GM19324 (cell line): ENCODE results near the gene PCLO.
"Not testable (repeated sequence)": the region's sequence is repeated elsewhere in the genome, so short reads cannot be mapped to it uniquely, and the experiment has no call there.

ENCODE experiments used
- ATAC-seq: cut with Tn5 transposase; IDR thresholded peaks from one replicate; pipeline ENCODE4 v1.9.1; 2021; ENCODE audit warnings: mild to moderate bottlenecking, moderate library complexity; ENCODE audit not compliant: unreplicated experiment, low FRiP score

Gene PCLO

DNA sequence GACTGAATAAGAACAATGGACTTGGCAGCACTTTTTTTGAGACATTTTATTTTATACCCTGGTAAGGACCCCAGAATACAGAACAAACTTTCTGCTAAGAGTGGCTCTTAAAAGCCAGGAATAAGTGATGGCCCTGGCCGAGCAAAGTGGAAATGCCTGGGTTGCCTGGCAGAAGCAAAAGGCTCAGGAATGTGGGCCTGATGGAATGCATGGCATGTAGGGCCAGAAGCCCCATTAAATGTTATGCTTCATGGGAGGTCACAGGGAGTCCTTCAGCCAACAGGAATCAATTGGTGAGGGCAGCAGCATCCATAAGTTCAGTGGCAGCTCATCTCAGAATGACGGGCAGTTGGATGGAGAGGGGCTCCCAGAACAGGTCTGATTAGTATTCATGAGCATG lies 417.6 kb downstream of the PCLO start:
- no peak for ATAC-seq

DNA sequence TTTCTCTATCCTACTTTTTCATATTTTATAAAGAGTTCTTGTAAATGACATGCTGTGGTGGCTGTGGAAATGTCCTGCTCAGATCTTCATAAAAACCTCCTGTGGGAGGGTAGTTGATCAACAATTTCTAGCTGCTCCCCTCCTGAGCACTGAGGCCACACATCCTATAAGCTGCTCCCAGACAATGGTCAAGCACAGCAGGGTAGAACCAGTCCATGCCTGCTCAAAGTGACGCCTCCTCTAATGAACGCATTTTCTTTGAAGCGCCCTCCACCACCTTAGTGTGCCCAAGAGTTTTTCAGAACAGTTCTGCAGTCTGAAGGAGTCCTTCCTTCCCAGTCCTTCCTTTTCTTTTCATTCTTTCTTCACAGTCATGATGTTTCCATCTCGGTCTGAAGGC lies 420.5 kb downstream of the PCLO start:
- no peak for ATAC-seq

DNA sequence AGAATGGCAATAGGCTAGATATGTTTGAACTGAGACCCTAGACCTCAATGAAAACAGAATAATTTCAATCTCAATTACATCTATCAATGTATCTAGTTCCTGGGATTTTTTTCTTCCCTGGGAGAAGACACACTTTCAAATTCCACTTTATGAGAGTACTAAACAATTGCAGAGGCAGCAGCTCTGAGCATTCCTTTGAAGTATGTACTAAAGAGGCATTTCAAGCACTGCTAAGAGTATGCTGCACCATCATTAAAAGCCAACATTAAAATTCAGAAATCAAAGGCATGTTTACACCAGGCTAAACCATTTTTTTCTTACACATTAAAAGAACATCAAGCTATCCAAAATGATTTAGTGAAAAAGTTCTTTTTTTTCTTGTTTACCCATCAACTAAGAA lies 421.2 kb downstream of the PCLO start:
- no peak for ATAC-seq

DNA sequence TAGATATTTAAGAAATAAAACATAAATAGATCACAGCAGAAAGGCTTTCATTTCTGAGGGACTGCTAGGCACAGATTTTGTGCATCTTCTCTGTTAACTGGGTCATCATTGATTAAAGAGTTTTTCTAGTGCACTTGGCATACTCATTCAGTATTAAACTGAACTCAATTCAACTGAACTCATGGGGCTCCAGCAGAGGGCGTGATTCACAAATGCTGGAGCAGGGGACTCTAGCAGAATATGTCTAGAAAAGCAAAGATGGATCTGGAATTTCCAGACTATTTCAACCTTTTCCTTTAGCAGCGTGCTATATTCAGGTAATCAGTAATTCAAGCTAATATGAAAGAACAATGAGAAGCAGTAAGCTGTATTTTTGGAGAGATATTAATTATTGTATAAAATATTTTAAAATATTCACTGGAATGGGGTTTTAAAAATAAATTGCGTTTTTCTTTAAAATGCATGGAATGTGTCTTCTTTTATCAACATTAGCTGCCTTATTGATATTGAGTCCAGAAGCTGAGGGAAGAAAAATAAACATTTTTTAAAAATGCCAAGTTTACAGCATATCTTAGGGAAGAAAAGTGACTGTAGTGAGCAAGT lies 422.3 kb downstream of the PCLO start:
- no peak for ATAC-seq

DNA sequence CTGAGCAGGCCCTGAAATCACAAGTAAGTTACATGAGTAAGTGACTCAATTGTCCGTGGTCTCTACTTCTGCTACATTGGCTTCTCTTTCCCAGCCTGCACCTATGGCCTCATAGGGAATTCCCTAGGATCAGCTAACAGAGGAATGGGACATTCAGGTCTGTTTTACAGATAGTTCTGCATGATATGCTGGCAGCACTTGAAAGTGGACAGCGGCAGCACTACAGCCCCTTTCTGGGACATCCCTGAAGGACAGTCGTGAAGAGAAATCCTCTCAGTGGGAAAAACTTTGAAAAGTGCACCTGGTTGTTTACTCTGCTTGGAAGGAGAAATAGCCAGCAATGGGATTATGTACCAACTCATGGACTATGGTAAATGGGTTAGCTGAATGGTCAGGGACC lies 426.1 kb downstream of the PCLO start:
- no peak for ATAC-seq

DNA sequence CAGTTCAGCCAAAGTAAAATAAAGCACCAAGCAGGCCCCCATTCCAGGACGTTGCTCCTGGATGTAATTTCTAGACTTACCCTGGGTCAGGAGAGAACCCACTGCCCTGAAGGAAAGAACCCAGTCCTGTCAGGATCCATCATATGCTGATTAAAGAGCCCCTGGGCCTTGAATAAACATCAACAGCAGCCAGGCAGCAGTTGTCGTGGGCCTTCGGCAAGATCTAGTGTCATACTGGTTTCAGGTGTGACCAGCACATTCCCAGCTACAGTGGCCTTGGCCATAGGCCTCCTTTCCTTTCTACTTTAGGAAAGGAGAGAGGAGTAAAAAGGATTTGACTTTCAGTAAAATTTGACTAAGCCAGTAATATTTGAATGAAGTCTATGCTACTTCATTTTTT lies 430.0 kb downstream of the PCLO start:
- ATAC-seq, result no peak

DNA sequence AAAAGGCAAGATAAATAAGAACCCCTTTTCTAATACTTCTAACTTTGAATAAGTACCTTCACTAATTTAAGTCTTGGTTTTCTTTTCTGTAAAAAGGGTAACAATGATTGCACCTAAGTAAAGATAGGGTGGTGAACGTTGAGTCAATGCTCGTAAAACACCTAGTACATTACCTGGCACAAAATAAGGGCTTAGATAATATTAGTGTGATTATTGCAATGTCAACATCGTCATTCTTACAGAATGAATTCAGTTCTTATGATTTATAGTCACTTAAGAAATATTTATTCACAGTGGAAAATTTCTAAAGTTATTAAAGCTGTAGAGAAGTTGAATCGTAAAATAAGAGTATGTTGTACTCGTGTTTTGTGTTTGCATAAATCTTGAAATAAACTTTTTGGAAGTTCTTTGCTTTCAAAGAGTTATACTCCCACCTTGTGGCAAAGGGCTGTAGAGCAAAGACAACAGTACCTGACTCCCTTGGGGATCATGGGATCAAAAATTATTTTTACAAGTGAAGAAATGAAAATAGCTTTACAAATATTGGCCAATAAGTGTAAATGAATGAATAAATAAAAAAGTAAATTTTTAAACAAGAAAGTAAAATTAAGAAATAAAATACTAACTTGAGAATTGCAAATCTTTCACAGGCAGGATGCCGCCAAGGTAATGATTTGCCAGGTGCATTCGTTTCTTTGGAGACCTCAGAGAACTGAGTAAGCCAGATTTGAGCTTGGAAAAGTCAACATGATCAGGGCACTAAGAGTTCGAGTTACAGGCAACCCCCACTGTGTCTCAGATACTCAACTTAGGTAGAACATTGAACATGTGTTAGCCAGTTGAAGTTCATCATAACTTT lies 433.3 kb downstream of the PCLO start:
- no peak for ATAC-seq

DNA sequence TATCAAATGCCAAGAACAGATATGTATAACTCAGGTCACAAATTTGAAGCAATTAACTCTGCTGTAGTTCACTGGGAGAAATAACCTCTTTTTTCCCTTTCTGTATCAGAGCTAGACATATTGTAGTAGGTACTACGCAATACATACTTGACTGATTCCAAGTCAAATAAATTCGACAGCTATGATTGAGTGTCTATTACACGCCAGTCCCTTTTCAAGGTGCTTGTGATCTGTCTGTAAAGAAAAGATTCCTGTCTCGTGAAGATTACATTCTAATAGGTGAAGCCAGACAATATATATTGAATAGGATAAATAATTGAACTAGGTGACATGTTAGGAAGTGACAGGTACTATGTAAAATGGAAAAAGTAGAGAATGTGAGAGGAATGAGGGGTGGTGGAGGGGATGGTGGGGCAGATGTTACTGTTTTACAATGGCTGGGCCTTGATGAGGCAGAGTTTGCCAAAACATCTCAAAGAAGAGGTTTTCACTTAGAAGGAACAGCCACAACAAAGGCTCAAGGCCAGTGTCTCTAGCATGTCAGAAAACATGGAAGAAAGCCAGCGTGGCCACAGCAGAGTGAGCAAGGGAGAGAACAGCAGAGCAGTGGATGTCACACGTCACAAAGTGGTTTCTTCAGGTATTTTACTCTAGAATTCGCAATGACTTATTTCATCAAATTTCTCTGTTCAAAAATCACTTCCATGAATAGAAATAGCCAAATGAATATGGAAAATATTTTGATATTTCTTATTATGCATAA lies 436.5 kb downstream of the PCLO start:
- ATAC-seq, result no peak

DNA sequence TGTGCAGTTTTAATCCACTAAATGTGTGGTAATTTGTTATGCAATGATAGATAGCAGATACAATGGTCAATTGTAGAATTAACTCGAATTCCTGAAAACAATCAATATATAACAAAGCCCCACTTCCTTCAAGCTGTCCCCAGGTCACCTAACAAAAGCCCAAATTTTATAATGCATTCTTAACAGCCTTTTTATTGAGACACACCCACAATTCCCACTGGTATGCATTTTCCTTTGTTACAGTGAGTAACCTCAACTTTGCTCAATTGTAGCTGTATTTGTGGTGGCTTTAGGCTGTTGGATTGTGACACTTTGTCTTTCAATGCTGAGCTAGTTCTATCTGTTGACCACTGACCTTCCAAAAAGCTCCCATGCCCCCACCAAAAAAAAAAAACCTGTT lies 439.3 kb downstream of the PCLO start:
- ATAC-seq, result no peak

DNA sequence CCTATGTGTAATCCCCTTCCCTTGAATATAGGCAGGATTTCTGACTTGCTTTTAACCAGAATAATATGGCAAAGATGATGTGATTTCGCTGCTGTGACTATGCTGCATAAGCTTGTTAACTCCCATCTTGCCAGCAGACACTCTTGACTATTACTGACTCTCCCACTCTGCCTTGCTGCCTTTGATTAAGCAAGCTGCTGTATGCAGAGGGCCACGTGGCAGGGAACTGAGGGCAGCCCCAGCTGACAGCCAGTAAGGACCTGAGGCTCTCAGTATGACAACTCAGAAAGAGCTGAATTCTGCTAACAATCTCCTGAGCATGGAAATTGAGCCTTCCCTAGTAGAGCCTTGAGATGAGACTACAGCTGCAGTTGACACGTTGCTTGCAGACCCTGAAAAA lies 439.7 kb downstream of the PCLO start:
- ATAC-seq, result no peak

DNA sequence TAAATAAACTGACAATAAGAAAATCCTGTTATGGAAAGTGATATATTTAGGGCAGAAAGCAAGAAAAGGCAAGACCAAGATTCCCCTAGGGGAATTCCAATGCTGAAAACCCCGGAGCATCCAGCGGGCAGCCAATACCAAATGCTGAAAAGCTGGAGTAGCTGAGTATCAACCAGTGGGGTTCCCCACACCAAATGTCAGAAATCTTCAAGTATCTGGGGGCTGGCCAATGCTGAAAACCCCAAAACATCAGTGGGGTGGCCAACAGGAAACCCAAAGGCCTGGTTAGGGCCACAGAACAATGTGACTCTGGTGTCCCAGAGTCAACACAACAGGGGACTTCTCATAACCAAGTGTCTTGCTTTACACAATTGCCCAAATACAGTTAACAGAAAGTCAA lies 447.3 kb downstream of the PCLO start:
- ATAC-seq, result no peak

DNA sequence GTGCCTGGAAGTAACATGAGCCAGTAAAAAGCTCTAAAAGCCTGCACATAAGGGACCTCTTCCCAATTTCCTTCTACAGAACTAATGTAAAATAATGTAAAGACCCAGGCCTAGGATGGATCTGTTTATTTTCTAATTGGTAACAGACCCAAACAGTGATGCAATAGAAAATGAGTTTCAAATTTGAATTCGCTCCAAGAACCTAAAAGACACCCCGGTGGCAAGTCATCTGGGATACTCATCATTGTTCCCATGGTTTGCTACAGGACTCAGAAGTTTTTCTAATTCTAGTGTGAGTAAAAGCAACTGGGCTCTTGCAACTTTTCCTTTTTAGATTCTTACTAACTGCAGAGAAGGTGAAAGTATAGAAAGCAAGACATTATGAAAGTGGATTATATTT lies 447.8 kb downstream of the PCLO start:
- no peak for ATAC-seq

DNA sequence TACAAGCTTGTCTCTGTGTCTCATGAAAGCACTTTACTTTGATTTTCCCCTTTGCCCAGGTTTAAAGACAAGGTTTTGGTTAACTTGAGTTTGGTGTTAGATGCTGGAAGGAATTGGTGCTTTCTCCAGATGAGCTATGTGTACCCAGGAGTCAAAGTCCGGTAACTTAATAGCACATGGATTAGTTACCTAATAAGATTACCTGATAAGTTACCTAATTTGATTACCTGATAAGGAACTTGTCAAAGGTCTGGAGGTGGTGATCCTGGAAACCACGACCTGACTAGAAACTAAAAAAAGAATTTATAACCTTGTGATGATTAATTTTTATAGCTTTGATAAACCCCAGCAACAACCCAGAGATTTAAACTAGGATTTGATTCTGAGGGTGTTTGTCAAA lies 449.2 kb downstream of the PCLO start:
- no peak for ATAC-seq

DNA sequence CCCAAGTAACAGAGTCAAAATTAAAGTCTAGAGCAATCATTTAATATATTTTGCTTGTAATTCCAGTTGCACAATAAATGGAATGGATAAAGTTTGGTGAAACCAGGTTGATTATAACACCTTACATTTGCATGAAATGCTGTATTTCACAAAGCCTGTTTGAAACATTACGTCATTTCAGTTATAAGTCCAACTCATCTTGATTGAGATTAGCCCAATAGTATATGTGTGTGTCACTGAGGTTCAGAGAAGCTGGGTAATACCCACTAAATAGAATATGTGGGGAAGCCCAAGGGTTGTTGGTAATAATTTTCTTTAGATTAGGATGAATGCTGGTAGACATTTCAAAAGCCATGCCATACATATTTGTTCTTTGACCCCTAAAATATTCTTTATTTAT lies 456.3 kb downstream of the PCLO start:
- not testable (repeated sequence) for ATAC-seq

DNA sequence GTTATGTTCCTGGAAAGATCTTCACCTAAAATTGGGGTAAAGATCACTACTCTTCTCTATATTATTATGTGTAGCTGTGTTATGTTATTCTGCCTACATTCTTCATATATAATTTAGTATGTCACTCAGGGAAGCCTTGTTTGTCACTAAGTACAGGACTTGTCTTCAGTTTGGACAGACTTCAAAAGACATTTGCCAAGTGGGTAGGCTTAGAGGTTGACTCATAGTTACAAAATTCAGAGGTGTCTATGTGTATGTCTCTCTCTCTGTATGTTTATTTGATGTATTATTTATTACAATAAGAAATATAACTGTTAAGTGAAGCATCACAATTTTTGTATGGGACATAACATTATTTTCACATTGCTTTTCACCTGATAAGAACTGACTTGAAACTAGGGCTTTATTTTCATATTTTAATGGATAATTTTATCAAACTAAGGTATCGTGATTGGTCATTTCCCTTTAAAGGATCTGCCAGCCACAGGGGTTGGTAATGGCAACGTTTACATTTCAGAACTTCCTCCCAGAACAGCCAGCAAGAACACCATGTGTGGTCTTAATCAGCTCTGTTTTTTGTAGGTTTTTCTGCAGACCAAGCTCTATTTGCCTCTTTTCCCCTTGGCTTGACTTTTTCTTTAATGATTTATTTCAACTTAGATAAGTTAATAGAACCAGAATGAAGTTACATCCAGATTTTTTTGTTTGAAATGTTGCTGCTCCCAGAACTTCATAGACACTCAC lies 457.0 kb downstream of the PCLO start:
- no peak for ATAC-seq

DNA sequence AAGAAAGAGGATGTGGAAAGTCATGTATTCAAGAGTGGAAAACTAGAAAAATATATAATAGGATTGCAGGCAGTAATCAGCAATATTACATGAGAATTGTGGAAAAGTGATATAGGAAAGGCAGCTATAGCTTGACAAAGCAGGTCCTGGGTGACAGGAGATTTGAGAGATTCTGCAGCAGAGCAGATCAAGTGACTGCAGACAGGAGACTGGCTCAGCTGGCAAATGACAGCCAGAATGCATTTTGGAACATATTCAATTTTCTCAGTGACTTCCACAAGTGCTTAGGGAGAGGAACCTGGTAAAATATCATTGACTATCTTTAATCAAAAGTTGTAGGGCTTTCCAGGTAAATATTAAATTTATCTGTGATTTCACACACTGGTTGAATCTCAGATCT lies 458.6 kb downstream of the PCLO start:
- ATAC-seq, result no peak
